ENCODE measurements around the gene RAD17. TPM values are rescaled to one million over a fixed set of nuclear protein-coding genes. Genes with fewer than 3 reads are reported as not detected.
"Not testable (repeated sequence)": the region's sequence is repeated elsewhere in the genome, so short reads cannot be mapped to it uniquely, and the experiment has no call there.

Gene RAD17
- total RNA-seq, 1 experiment from 2014 or later = 19.8 TPM

DNA sequence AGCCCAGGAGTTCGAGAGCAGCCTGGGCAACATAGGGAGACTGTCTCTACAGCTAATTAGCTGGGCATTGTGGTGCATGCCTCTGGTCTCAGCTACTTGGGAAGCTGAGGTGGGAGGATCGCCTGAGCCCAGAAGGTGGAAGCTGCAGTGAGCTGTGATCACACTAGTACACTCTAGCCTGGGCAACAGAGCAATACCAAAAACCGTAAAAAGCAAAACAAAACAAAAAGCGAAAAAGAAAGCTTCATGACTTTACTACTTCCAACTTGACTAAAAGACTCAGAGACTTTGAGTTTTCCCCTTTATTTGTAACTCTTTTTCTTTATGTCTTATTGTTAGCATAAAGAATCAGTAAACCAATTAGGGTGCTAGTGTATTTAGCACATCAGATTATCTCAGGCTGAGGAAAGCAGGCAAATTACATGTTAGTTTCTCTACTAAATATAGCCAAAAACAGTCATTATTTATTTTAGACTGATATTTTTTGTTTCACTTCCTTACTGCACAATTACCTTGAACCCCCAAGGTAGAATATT is 5.4 kb downstream of the RAD17 start:
- DNase-seq (ENCODE audit: low read depth) = no peak

DNA sequence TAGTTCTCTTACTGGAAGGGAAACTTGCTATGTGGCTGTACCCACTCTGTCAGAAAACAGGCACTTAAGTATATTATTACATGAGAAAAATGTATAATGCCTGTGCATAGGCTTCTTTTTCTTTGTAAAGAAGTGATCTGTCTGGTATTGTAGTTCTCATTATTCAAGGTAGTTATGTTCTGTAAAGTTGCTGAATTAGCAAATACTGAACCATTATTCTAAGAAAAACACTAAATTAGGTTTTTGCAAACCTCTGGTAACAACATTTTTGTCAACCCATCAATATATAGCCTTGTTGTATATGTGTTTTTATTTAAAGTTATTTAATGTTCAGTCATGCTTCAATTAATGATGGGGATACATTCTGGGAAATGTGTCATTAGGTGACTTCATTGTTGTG is 8.8 kb downstream of the RAD17 start:
- no peak for DNase-seq (ENCODE audit: low read depth)

DNA sequence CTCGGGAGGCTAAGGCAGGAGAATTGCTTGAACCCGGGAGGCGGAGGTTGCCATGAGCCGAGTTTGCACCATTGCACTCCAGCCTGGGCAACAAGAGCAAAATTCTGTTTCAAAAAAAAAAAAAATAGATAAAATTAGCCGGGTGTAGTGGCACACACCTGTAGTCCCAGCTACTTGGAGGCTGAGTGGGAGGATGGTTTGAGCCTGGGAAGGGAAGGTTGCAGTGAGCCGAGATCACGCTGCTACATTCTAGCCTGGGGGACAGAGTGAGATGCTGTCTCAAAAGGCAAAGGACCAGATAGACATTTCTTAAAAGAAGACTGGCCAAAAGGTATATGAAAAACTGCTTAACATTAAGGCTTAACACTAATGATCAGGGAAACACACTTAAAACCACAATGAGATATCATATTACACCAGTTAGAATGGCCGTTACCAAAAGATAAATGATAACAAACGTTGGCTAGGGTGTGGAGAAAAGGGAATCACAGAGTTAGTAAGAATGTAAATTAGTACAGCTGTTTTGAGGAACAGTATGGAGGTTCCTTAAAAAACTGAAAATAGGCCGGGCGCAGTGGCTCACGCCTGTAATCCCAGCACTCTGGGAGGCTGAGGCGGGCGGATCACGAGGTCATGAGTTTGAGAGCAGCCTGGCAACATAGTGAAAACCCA is 35.2 kb downstream of the RAD17 start:
- no peak for DNase-seq (ENCODE audit: low read depth)

DNA sequence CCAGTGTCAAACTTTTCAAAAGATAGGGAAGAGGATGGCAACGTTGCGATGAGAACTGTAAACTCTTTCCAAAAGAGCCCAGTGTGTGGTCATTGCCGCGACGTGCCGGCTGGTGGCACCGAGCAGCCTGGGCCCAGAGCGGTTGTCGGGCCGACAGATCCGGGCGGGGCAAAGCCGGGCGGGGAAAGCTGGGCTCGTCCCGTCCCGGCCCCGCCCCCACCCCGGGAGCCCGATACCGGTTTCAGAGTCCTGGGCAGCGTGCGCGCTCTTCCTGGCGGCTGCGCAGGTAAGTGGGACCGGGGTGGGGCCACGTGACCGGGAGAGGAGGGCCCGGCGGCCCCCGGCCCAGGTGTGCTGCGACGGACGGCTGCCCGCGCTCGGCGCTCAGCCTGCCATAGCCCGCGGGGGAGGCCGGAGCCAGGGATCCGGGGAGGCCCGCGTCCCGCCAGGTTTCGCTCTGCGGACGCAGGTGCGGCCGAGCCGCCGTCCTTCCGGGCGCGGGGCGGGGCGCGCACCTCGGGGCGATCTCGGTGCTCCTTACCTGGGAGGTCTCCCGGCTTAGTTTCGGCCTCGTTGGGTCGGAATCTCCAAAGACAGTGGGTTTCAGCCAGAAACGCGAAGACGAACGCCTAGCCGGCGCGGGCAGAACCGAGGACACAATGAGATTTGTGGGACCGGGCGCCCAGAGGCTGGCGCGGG is 45.4 kb downstream of the RAD17 start, which contains the start of gene MARVELD2:
Gene MARVELD2 (plus strand): TSS at position 232 of the 699 bp plus-strand sequence. CDS start 4,270 bp downstream, outside the sequence.
- no peak for DNase-seq (ENCODE audit: low read depth)

DNA sequence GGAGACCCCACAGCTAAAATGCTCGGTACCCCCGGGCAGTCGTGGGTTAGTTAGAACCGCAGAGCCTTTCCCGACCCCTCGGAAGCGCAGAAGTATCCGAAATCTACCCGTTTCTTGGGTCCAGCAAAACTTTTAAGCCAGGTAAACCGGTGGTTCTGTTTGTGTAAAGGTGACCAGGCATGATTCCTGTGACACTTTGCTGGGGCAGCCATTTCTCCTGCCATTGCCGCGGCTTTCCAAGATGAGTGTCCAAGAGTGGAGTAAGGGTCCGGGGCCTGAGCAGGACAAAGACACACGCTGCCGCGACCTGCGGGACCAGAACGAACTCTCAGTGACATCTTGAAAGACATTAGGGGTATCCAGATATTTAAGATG is 46.0 kb downstream of the RAD17 start:
- no peak for DNase-seq (ENCODE audit: low read depth)

- no peak for DNase-seq (ENCODE audit: low read depth)
Measured at GRCh38 chr5:69416180-69416579, 46.6 kb downstream of the RAD17 start.

DNA sequence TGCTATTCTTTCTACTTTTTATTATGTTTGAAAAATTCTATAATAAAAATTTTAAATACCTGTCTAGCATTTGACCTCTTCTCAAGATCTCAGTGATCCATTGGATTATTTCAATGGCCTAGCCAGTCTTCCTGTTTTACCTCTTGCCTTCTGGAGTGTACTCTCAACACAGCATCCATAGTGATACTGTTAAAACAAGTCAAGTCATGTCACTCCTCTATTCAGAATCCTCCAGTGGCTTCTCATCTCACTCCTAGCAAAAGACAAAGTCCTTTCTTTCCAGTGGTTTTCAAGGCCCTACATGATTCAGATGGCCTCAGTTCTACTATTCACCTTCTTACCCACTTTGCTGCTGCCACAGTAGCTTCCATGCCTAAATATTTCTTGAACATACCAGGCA is 47.1 kb downstream of the RAD17 start:
- DNase-seq (ENCODE audit: low read depth) = no peak

DNA sequence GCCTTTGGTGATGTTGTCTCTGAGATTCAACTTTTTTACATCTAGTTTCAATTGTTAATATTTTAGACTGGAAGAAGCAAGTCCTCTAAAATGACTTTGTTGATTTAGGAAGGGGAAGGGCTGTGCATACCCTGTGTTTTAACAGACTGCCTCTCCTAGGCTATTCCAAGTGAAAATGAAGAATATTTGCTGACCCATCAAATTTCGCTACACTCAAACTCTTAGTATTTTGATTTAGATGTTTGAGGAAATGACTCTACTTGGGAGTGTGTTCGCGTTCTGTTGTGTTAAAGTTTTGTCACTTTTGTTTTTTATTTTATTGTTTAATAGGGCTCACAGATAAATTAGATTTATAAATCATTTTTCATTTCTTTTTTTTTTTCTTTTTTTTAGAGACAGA is 48.9 kb downstream of the RAD17 start:
- no peak for DNase-seq (ENCODE audit: low read depth)

DNA sequence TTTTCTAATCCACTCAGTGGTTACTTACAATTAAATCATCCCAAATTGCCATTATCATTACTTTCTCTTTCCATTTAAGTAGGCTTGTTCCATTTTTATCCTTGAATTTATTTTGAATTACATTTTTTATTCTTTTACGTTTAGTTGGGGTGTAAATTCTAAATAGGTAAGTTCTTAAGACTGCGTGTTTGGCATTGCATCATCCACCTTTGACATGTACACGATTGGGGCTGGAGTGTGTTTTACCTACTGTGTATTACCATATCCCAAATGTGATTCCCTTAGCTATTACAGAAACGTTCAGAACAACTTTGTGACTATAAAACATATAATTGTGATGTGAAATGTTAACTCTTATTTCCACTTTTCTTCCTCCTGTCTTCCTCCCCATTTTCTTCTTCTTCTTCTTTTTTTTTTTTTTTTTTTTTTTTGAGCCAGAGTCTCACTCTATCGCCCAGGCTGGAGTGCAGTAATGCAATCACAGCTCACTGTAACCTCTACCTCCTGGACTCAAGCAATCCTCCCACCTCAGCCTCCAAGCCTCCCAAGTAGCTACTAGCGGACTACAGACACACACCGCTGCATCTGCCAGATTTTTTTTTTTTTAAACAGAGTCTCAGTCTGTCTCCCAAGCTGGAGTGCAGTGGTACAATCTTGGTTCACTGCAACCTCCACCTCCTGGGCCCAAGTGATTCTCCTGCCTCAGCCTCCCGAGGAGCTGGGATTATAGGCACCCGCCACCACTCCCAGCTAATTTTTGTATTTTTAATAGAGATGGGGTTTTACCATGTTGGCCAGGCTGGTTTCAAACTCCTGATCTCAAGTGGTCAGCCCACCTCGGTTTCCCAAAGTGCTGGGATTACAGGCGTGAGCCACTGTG is 62.0 kb downstream of the RAD17 start:
- DNase-seq (ENCODE audit: low read depth) = no peak

GRCh38 chr5:69432412-69433206 is 63.0 kb downstream of the RAD17 start:
- DNase-seq (ENCODE audit: low read depth) = no peak

DNA sequence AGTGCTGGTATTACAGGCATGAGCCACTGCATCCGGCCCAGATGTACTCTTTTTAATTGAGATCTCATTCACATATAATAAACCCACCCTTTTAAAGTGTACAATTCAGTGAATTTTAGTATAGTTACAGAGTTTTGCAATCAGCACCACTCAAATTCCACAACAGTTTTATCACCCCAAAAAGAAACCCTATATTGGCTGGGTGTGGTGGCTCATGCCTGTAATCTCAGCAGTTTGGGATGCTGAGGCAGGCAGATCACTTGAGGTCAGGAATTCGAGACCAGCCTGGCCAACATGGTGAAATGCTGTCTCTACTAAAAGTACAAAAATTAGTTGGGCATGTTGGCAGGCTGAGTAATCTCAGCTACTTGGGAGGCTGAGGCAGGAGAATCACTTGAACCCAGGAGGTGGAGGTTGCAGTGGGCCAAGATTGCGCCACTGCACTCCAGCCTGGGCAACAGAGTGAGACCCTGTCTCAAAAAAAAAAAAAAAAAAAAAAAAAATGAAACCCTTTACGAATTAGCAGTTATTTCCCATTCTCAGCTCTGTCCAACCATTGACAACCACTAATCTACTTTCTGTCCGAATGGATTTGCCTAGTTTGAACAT is 65.8 kb downstream of the RAD17 start:
- DNase-seq (ENCODE audit: low read depth) = not testable (repeated sequence)

GRCh38 chr5:69444127-69444754 is 74.6 kb downstream of the RAD17 start:
- no peak for DNase-seq (ENCODE audit: low read depth)

DNA sequence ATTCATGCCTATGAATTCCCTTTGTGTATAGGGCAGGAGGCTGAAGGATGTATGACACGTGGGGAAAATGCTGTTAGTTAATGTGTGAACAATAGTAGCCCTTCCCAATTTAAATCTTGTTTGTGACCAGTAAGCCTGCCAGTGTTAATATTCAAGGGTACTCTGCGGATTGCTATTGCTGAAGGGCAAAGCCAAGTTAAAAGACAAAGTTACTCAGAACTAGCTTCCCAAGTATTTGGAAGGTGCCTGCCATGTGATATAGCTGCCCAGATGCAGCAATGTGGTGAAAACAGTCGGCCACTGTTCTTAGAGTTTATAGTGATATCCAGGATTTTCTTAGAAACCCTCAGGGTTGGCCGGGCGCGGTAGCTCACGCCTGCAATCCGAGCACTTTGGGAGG is 79.9 kb downstream of the RAD17 start:
- DNase-seq (ENCODE audit: low read depth) = no peak

DNA sequence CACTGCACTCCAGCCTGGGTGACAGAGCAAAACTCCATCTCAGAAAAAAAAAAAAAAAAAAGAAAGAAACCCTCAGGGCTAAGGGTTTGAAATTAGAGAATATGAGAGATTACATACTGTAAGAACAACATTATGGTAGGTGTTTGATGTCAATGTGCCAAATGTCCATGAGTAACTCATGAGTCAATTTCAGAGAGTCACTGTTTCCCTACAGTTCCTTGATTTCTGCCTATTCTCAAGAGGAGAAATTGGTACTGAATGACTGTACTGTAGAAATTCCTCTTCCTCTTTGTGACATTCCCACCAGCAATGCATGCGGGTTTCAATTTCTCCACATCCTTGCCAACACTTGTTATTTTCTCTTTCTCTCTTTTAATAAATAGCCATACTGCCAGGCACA is 80.5 kb downstream of the RAD17 start:
- peak; percentile 96 for DNase-seq (ENCODE audit: low read depth)

DNA sequence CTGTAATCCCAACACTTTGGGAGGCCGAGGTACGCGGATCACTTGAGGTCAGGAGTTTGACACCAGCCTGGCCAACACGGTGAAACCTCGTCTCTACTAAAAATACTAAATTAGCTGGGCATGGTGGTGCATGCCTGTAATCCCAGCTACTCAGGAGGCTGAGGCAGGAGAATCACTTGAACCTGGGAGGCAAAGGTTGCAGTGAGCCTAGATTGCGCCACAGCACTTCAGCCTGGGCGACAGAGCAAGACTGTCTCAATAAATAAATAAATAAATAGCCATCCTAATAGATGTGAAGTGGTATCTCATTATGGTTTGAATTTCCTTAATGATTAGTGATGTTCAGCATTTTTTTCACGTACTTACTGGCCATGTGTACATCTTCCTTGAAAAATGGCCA is 80.9 kb downstream of the RAD17 start:
- not testable (repeated sequence) for DNase-seq (ENCODE audit: low read depth)

DNA sequence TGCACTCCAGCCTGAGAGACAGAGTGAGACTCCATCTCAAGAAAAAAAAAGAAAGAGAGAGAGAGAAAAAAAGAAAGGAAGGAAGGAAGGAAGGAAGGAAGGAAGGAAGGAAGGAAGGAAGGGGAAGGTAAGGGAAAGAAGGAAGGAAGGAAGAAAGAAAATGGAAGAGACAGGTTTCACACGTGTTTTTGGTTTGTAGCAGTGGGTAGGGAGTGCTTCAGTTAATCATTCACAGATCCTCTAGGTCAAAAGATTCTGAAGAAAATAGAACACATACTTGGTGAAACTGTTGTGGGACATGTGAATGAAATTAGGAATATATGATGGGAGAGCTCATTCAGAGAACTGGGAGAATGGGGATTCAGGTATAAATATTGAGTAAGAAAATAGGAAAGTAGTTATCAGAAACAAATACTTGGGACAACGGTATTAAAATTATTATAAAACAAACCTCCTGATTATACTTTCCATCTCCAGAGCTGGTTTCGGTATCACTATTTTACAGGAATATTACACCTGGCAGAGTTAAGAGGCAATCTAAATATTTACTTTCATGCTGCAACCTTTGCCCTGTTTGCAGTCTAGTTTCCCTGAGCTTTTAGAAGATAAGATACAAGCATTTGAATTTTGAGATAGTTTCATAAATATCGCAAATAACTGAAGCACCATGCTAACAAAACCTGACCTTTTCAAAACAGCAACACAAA is 82.5 kb downstream of the RAD17 start:
- DNase-seq (ENCODE audit: low read depth) = no peak

- not testable (repeated sequence) for DNase-seq (ENCODE audit: low read depth)
Measured at GRCh38 chr5:69453487-69453886, 83.9 kb downstream of the RAD17 start.

DNA sequence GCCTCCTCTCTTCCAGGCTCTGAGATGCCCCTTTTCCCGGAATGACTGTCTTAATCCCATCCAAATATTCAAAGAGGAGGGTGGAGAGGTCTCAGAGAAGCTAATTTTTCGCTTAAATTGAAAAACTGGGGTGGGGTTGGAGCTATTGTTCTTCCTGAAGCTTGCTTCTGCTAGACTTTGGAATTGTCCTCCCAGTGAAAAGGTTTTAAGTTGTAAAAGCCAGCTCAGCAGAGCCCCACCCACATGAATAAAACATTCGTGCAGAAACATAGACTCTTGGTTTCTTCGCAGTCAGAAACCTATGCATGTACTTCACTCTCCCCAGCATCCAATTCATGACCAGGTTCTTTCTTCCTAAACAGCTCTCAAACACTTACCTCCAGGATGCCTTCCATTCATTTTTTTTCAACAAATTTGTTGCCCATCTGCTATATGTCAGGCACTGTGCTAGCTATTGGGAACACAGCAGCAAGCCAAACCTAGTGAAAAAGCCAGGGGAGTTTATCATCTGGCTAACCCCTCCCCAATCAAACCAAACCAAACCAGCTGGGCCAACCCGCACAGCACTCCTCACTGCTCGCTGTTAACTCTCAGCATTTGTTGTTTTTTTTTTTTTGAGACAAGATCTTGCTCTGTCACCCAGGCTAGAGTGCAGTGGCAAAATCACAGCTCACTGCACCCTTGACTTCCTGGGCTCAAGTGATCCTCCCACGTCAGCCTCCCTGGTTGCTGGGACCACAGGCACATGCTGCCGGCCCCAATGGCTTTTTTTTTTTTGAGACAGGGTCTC is 85.0 kb downstream of the RAD17 start:
- DNase-seq (ENCODE audit: low read depth) = no peak

All from HT1080 (cell line).